ENCODE results near the gene NANOG. TPM values are rescaled to one million over a fixed set of nuclear protein-coding genes. Genes with fewer than 3 reads are reported as not detected.
"Not testable (repeated sequence)": the region's sequence is repeated elsewhere in the genome, so short reads cannot be mapped to it uniquely, and the experiment has no call there.

NANOG gene
- polyA plus RNA-seq, 3 donors = not detected

GRCh38 chr12:7848098-7848422 is 58.9 kb downstream of the NANOG start:
- H3K27me3 ChIP-seq (ENCODE audit: control insufficient read depth in 2 of 2, insufficient read depth in 2 of 2, low read length in 2 of 2); H4K20me1 ChIP-seq (ENCODE audit: insufficient read depth, low read length); H2AFZ ChIP-seq (ENCODE audit: insufficient read depth, low read depth, low read length, poor library complexity, severe bottlenecking); H3K4me3 ChIP-seq (replicated peaks in 1 of 3; ENCODE audit: low read depth in 2 of 3, low read length in 3 of 3); H3K36me3 ChIP-seq (replicated peaks in 1 of 2; ENCODE audit: control insufficient read depth in 1 of 2, insufficient read depth in 2 of 2, low read length in 2 of 2); H3K4me1 ChIP-seq (ENCODE audit: control insufficient read depth in 1 of 2, insufficient read depth in 2 of 2, low read length in 2 of 2); H3K27ac ChIP-seq (ENCODE audit: low read depth in 1 of 2, low read length in 2 of 2); H3K4me3 Mint-ChIP-seq; H3K4me2 ChIP-seq (replicated peaks; ENCODE audit: extremely low read depth, low read length, poor library complexity, severe bottlenecking); H3K9ac ChIP-seq (ENCODE audit: insufficient read depth, low read length, poor library complexity, severe bottlenecking); H3K79me2 ChIP-seq (ENCODE audit: insufficient read depth, low read length); H3K9me3 Mint-ChIP-seq; H3K36me3 Mint-ChIP-seq; H3K9me3 ChIP-seq (replicated peaks in 1 of 2; ENCODE audit: control insufficient read depth in 1 of 2, insufficient read depth in 1 of 2, low read length in 2 of 2); H3K27me3 Mint-ChIP-seq (ENCODE audit: low read depth in 3 of 3); DNase-seq; intact Hi-C loops (cut with micrococcal nuclease): not testable (repeated sequence)
- no CpG with 5 or more reads among the region's 2 CpGs for WGBS (ENCODE audit: insufficient coverage)
- Mint-ChIP-seq H3K27ac (peak overlapping the region in 3 of 7 donors; percentile 15 to 74 (median 73)), H3K4me1 (peaks cover 22% of the 10 kb centered on the region)

Small RNA genes within 50 kb of the gene (small RNA-seq; reads per million reads assigned to genes)
- gene RF00019 (ENCODE audit: insufficient read length, low read depth) = not detected

Other genes with a start within 250 kb of the NANOG start
- gene APOBEC1, start 123.5 kb upstream of the NANOG start, polyA plus RNA-seq = not detected
- gene GDF3, start 93.6 kb upstream of the NANOG start, polyA plus RNA-seq = not detected
- gene DPPA3, start 78.0 kb upstream of the NANOG start, polyA plus RNA-seq = not detected
- gene CLEC4C, start 42.0 kb upstream of the NANOG start, polyA plus RNA-seq = 1 to 10 TPM in 1 of 3 donors, under 1 TPM in 1, not detected in 1; 0.54 to 1.4 TPM
- not detected for gene NANOGNB, start 24.2 kb upstream of the NANOG start, polyA plus RNA-seq
- gene SLC2A14, start 83.5 kb downstream of the NANOG start, polyA plus RNA-seq = 1 to 10 TPM in 1 of 3 donors, under 1 TPM in 2; 0.21 to 3.1 (median 0.29) TPM
- 1,000 to 10,000 TPM in 1 of 3 donors, 100 to 1,000 TPM in 2; 128 to 1,210 (median 179) TPM for gene SLC2A3, start 146.8 kb downstream of the NANOG start, polyA plus RNA-seq
- gene FOXJ2, start 243.3 kb downstream of the NANOG start, polyA plus RNA-seq = 10 to 100 TPM in 1 of 3 donors, 1 to 10 TPM in 2; 4.9 to 15.0 (median 7.4) TPM